ENCODE data around the gene PLA2G2D. TPM values are rescaled to one million over a fixed set of nuclear protein-coding genes. Genes with fewer than 3 reads are reported as not detected.

The PLA2G2D gene
- total and polyA plus RNA-seq, 10 of the 15 experiments (the other 5 are each of a cell fraction or from before 2014, with no cell fraction given): 0.06 to 0.38 (median 0.16) TPM; not detected in 2

GRCh38 chr1:20158358-20159070 is 39.2 kb upstream of the PLA2G2D start (continued):
- TF ChIP-seq TCF12 (IDR thresholded peaks at IDR 0.05; ENCODE audit: low read depth, low read length) (no peak), RB1 (IDR thresholded peaks at IDR 0.05; ENCODE audit: borderline replicate concordance) (no peak)

- SMC1A ChIA-PET (ENCODE audit: uncharacterized antibody, unreplicated experiment): interaction anchor here (0.7 to 4.6 kb wide), 5 partner anchors 18 to 244 kb away, joined by 3 to 41 read pairs (median 11); no protein-coding TSS in a partner anchor
Measured at GRCh38 chr1:20154301-20154831, 35.0 kb upstream of the PLA2G2D start.

More at GRCh38 chr1:20154301-20154831, 35.0 kb upstream of the PLA2G2D start:
- WGBS (ENCODE audit: insufficient coverage, insufficient replicate concordance, low lambda C conversion rate, missing lambda C conversion rate): 85% methylated on average over 18 of the region's 18 CpGs
- ChIA-PET RAD21 (ENCODE audit: unreplicated experiment) (interaction anchor here (0.7 to 4.2 kb wide), 2 partner anchors 53 to 485 kb away, joined by 6 to 91 read pairs; no protein-coding TSS in a partner anchor), CTCF (interaction anchor here (1.4 to 10.8 kb wide), 4 partner anchors 40 to 492 kb away, joined by 4 to 181 read pairs (median 46); no protein-coding TSS in a partner anchor), POLR2A (no interaction called here)
- DNase-seq (ENCODE audit: low read depth, low spot score) (no peak), ATAC-seq (no peak), FAIRE-seq (no peak)
- Histone ChIP-seq H3K36me3 (ENCODE audit: control insufficient read depth in 2 of 2, insufficient read depth in 2 of 2, low read length in 1 of 2) (no peaks in the 10 kb centered on the region), H4K20me1 (ENCODE audit: control insufficient read depth, insufficient read depth) (no peaks in the 10 kb centered on the region), H3K4me1 (ENCODE audit: control insufficient read depth, insufficient read depth, low read length) (peaks cover 9% of the 10 kb centered on the region), H3K4me3 (no peak overlapping the region), H3K4me2 (ENCODE audit: control insufficient read depth, insufficient read depth) (peak overlapping the region; percentile 44), H3K9ac (ENCODE audit: control insufficient read depth, insufficient read depth, low read length) (no peak overlapping the region), H3K27ac (ENCODE audit: control insufficient read depth, insufficient read depth) (no peak overlapping the region), H3K9me3 (replicated peaks; ENCODE audit: control insufficient read depth, insufficient read depth, low read length) (no peaks in the 10 kb centered on the region; the same call in 2 of the 3 replicates), H3K27me3 (replicated peaks in 1 of 2; ENCODE audit: control insufficient read depth in 2 of 2, insufficient read depth in 2 of 2, low read length in 1 of 2) (no peaks in the 10 kb centered on the region), H2AFZ (ENCODE audit: control insufficient read depth, low read depth, low read length) (peak overlapping the region; percentile 69), H3K79me2 (ENCODE audit: control insufficient read depth, insufficient read depth, low read length) (no peaks in the 10 kb centered on the region)
- intact Hi-C loops (cut with micrococcal nuclease; ENCODE audit: unreplicated experiment) (loop anchor here (5.0 kb wide), 1 partner anchor 43 kb away; no protein-coding TSS in a partner anchor), in situ Hi-C loops (cut with MboI) (loop anchor here (5.0 kb wide), 1 partner anchor 237 kb away; no protein-coding TSS in a partner anchor)
- no TSS peak for BruUV-seq (replicated peaks)
- no peak for TF ChIP-seq POU2F2 (IDR thresholded peaks at IDR 0.05; ENCODE audit: borderline replicate concordance, low read depth, low read length)
- no peak for TF ChIP-seq HDAC2 (IDR thresholded peaks at IDR 0.05)
- no peak for TF ChIP-seq ZNF24 (IDR thresholded peaks at IDR 0.05)
- TF ChIP-seq ZSCAN29 (IDR thresholded peaks at IDR 0.05): no peak
- no peak for TF ChIP-seq NR2C1 (IDR thresholded peaks at IDR 0.05)
- no peak for TF ChIP-seq E4F1 (IDR thresholded peaks at IDR 0.05; ENCODE audit: borderline replicate concordance, partially characterized antibody)
- no peak for TF ChIP-seq CREB1 (IDR thresholded peaks at IDR 0.05; ENCODE audit: low read depth)
- TF ChIP-seq ZBED1 (IDR thresholded peaks at IDR 0.05; ENCODE audit: borderline replicate concordance): no peak
- TF ChIP-seq FOXK2 (IDR thresholded peaks at IDR 0.05): no peak
- no peak for TF ChIP-seq USF1 (IDR thresholded peaks at IDR 0.05; ENCODE audit: borderline replicate concordance, extremely low read length, insufficient read depth, low read depth, low read length)
